HG02870 (cell line): ENCODE results near the gene ADRA2C.

Source experiments
- ATAC-seq: cut with Tn5 transposase; IDR thresholded peaks from one replicate; pipeline ENCODE4 v1.9.1; 2021; ENCODE audit warnings: mild to moderate bottlenecking, moderate library complexity; ENCODE audit not compliant: unreplicated experiment

ADRA2C gene

DNA sequence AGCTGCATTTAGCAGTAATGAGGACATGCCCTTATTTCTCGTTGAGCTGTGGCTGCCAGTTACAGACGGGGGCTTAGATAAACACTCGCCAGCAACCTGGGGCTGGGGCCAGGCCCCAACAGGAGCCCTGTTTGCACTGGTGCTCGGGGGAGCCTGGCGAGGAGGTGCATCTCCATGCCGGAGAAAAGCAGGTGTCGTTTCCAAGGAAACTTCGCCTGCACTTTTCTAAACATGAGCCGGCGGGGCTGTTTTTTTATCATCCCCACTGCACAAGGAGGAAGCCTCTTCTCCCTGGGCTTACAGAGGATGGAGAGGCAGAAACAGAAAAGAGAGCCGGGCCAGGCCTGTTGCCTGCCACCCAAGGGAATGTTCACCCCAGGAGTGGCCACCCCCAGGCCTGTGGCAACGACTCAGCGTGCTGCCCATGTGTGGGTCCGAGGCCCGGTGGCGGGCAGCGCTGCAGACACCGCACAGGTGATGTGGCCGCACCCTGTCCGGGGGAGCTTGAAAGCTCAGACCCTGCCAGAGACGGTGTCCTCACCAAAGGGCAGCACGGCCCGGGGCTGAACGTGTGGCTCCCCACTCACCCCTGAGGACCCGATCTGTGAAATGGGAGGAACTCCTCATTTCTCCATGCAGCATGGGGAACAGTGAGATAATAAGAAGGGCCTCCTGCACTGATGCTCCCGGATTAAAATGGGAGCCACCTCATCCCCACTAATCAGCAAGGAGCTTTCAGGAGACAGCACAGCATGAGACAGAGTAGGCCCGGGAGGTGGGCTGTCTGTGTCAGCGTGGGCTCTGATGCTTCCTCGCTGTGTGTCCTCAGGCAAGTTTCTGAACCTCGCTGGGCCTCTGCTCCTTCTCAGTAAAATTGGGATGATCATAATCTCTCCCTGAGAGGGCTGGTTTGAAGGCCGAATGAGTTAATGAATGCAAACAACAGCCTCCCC is 33.8 kb upstream of the ADRA2C start:
- ATAC-seq = no peak

DNA sequence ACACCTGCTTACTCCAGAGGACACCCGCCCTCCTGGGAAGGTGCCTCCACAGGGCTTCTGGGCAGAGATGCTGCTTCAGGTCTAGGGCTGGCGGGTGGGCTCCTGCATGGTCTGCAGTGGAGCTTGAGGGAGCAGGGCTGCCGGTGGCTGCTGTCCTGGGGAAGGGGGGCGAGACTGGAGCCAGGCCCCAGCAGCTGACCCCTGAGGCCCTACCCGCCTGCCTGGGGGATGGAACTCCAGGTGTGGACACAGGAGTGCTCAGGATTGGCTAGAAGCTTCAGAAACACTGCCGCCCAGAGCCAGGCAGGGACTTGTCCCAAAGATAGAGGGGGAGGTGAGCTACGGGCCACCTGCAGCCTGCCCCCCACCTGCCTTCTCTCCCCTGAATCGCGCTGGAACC is 33.0 kb upstream of the ADRA2C start:
- no peak for ATAC-seq

GRCh38 chr4:3735196-3735595 is 31.0 kb upstream of the ADRA2C start:
- ATAC-seq = no peak

DNA sequence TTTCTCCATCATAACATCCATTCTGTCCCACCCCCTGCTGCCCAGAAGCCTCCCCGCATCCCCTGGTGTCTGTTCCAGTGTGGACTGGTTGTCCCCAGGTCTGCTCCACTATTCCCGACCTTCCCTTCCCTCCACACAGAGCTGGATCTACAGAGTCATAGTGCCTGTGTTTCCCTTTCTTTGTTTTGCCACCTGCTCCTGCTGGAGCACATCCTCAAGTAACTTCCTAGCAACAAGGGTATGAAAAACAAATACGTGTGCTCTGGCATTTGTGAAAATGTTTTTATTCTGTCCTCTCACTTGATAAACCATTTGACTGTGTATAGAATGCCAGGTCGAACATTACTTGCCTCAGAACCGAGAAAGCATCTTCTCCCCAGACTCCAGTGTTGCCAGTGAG is 29.9 kb upstream of the ADRA2C start:
- no peak for ATAC-seq

DNA sequence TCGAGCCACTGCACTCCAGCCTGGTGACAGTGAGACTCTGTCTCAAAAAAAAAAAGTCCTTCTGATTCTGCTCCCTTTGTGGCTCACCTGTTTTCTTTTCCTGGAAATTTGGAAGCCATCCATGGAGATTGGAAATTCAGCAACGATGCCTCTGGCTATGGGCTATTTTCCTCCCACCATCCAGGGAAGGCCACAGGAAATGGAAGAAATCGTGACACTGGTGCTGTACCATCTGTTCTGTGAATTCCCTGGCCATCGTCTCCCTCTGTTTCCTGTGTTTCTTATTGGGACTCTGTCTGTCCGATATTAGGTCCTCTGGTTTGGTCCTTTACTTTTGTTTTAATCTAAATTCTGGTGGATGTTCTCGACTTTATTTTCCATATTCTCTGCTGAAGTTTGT is 29.4 kb upstream of the ADRA2C start:
- ATAC-seq = no peak

GRCh38 chr4:3739577-3739976 is 26.6 kb upstream of the ADRA2C start:
- no peak for ATAC-seq

- ATAC-seq = no peak
These were observed 25.9 kb upstream of the ADRA2C start for GRCh38 chr4:3740256-3740655.

- no peak for ATAC-seq
These were observed 24.8 kb upstream of the ADRA2C start for GRCh38 chr4:3741217-3742011.

- no peak for ATAC-seq
These were observed 23.6 kb upstream of the ADRA2C start for GRCh38 chr4:3742610-3743009.

DNA sequence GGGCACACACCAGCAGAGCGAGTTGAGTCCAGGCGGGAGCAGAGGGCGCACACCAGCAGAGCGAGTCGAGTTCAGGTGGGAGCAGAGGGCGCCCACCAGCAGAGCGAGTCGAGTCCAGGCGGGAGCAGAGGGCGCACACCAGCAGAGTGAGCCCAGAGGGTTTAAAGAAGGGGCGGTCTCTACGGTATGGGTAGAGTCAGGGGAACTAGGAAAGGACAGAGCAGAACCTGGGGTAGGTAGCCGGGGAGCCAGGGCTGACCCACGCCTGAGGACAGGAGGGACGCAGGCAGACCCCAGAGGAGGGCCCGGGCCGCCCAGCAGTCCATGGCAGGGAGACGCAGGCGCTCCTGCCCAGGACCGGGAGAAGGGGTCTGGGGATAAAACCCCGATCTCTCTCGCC is 22.0 kb upstream of the ADRA2C start:
- ATAC-seq = no peak

- ATAC-seq = no peak
These were observed 21.3 kb upstream of the ADRA2C start for GRCh38 chr4:3744901-3745300.

DNA sequence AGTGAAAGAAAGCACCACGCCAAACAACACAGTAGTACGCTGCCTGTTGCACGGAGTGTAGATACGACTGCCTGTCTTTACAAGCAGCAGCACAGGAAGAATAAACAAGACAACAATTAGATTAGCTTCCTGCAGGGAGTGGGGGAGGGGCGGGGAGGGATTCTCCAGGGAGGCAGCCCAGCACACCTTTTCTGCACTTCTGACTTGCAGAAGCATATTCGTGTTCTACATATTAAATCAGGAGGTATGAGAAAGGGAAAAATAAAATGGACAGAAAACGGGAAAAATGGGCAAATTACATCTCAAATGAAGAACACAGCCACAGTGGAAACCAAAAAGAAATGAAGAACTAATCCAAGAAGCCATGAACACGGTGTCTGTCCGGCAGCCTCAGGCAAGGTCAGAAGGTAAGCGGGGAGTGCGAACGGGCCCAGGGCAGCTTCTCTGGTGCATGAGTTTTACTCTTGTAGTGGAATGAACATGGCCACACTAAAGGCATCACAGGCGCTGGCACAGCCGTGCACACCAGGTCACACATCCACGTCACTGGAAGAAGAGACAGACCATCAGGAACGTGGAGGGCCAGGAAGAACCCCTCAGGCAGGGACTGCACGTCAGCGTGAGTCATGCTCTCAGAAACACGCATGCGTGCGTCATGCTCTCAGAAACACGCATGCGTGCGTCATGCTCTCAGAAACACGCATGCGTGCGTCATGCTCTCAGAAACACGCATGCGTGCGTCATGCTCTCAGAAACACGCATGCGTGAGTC is 20.1 kb upstream of the ADRA2C start:
- no peak for ATAC-seq

DNA sequence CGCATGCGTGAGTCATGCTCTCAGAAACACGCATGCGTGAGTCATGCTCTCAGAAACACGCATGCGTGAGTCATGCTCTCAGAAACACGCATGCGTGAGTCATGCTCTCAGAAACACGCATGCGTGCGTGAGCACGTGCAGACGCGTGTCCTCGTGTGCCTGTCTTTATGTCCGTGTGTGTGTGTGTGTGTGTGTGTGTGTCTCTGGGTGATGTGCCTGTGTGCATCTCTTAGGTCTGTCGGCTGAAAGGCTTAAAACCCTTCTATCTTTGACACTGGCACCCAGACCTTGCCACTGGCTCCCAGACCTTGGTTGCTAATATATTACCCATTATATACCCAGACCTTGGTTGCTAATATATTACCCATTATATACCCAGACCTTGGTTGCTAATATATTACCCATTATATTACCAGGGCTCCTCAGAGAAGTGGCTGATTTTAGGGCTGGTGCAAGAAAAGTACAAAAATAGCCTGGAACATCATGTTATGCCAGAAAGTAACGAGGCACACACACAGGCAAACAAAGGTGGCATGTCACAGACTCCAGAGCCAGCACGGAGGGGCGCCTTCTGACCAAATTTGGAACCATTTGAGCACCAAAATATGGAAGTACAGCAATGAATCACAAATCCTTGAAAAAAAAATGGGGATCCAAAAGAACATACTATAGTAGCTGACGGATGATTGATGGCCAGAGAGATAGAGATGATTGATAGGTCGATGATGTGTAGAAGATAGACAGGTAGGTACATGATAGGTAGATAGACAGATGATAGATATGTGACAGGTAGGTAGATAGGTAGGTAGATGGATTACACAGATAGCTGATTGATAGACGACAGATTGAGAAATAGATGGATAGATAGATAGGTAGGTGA is 19.2 kb upstream of the ADRA2C start:
- ATAC-seq = no peak

GRCh38 chr4:3747581-3747904 is 18.6 kb upstream of the ADRA2C start:
- no peak for ATAC-seq

DNA sequence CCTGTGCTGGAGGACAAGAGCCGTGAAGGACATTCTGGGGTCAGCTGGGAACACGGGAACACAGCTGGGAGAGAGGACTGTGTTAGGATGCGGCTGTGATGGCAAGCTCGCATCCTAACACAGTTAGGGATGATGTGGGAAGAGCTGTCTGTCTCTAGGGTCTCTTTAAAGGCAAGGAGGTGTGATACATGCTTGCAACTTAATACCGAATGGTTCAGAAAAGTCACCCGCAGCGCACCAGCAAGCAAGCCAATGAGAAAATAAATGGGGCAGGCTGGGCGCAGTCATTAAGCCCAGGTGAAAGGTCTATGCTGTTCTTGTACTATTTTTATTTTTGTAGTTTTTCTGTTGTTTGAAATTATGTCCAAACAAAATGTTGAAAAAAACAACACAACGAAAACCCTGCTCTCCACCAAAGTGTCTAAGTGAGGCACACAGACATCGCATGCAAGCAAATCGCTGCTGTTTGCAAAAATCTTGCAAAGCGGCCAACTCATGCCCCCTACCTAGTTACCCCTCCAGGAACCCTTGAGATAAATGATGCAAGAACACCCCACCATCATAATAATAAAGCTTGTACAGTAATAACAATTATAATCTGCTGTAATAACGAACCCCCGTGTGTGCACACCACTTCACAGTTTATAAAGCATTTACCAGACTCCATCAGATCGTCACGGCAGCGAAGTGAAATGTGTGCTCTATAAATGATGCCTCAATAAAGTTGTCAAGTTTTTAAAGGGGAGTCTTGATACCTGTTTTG is 17.9 kb upstream of the ADRA2C start:
- ATAC-seq = no peak

GRCh38 chr4:3749081-3749480 is 17.1 kb upstream of the ADRA2C start:
- ATAC-seq = no peak

- no peak for ATAC-seq
These were observed 15.9 kb upstream of the ADRA2C start for GRCh38 chr4:3750334-3750733.

DNA sequence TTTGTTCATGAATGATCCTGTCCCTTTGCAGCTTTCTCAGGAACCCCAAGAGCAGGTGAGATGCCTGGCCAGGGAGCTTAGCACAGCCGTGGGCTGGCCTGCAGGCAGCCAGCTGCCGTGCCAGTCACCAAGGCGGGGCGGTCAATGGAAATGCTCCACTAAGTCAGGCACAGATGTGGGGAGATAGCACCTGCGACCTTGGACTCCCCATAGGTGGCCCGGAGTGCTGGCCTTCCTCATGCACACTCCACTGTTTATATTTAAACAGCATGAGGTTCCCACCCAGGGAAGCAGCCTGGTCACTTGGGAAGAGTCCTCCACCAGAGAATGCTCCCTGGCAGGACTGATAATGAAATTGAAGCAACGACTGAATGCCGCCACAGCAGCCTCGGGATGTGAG is 14.2 kb upstream of the ADRA2C start:
- ATAC-seq = no peak

DNA sequence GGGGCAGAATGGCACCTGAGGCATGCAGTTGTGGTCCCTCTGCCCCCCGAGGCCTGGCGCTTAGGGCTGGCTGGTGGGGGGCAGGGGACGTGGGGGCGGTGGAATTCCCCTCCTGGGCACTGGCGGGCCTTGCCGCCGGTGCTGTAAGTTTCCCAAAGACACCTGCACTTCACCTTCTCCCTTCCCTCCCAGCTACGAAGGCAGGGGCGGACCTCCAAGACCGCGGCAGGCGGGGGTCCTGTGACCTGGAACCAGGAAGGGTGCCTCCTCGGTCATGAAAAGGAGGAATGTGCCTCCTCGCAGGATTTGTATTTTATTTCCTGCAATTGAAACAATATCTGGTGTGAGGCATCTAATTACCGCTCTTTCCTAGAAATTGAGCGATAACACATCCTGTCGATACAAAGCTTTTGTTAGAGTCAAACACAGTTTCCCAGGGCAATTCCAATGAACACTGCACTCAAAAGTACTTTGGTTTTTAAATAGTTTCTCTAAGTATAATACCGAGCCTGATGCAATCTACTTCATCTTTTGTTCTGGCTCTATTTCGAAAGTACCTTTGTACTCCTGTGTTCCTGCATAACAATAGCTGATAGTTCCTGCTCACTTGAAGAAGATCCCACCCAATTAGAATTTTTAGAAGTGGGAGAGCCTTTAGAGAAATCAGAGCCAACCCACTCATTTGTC is 12.3 kb upstream of the ADRA2C start:
- no peak for ATAC-seq
